ENCODE results near the gene DYTN.

DYTN gene

GRCh38 chr2:206728277-206729199 lies 10.3 kb upstream of the DYTN start:
- Histone ChIP-seq H3F3A (ENCODE audit: low read depth) (no peaks in the 10 kb centered on the region), H4K20me1 (ENCODE audit: insufficient read depth, low read length, poor library complexity, severe bottlenecking) (no peaks in the 10 kb centered on the region), H3K9me3 (ENCODE audit: insufficient read depth, low read depth, low read length) (no peaks in the 10 kb centered on the region), H3K4me2 (ENCODE audit: low read depth, low read length, poor library complexity, severe bottlenecking) (no peak overlapping the region), H3K9ac (ENCODE audit: low read depth, low read length, poor library complexity, severe bottlenecking) (no peak overlapping the region), H3K4me3 (ENCODE audit: low read length, poor library complexity, severe bottlenecking) (no peak overlapping the region), H3K79me2 (ENCODE audit: insufficient read depth, low read length) (no peaks in the 10 kb centered on the region), H3K4me1 (ENCODE audit: insufficient read depth, low read length, poor library complexity, severe bottlenecking) (no peaks in the 10 kb centered on the region), H3K36me3 (ENCODE audit: insufficient read depth, low read length) (no peaks in the 10 kb centered on the region), H3K9me2 (replicated peaks; ENCODE audit: low read depth, low read length) (no peaks in the 10 kb centered on the region), H2AFZ (ENCODE audit: low read length) (no peak overlapping the region), H3K27me3 (ENCODE audit: insufficient read depth, low read length, poor library complexity, severe bottlenecking) (no peaks in the 10 kb centered on the region)
- no peak for TF ChIP-seq EZH2phosphoT487 (IDR thresholded peaks at IDR 0.05; ENCODE audit: borderline replicate concordance)
- TF ChIP-seq, protein P1, sequence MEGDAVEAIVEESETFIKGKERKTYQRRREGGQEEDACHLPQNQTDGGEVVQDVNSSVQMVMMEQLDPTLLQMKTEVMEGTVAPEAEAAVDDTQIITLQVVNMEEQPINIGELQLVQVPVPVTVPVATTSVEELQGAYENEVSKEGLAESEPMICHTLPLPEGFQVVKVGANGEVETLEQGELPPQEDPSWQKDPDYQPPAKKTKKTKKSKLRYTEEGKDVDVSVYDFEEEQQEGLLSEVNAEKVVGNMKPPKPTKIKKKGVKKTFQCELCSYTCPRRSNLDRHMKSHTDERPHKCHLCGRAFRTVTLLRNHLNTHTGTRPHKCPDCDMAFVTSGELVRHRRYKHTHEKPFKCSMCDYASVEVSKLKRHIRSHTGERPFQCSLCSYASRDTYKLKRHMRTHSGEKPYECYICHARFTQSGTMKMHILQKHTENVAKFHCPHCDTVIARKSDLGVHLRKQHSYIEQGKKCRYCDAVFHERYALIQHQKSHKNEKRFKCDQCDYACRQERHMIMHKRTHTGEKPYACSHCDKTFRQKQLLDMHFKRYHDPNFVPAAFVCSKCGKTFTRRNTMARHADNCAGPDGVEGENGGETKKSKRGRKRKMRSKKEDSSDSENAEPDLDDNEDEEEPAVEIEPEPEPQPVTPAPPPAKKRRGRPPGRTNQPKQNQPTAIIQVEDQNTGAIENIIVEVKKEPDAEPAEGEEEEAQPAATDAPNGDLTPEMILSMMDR (conservative IDR thresholded peaks at IDR 0.05; ENCODE audit: low read length): no peak

DNA sequence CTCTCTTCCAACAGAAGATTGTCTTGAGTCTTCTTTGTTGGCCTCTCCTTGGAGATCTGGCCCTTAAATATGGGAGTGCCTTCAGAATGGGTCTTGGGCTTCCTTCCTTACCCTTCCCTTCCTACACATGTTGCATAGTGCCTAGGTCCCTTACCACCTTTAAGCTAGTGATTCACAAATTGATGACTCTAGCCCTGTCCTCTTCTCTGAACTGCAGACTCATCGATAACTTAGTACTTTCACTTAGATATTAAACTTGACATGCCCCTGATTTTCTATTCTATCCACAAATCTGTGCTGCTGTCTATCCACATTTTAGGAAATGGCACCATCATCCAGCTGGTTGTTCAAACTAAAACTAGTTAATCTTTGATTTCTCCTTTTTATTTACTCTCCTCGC lies 9.1 kb upstream of the DYTN start:
- no peaks in the 10 kb centered on the region for H3K79me2 ChIP-seq (ENCODE audit: insufficient read depth, low read length)
- no peak overlapping the region for H3K9ac ChIP-seq (ENCODE audit: low read depth, low read length, poor library complexity, severe bottlenecking)
- no peaks in the 10 kb centered on the region for H4K20me1 ChIP-seq (ENCODE audit: insufficient read depth, low read length, poor library complexity, severe bottlenecking)
- H3K9me3 ChIP-seq (ENCODE audit: insufficient read depth, low read depth, low read length): no peaks in the 10 kb centered on the region
- no peaks in the 10 kb centered on the region for H3K4me1 ChIP-seq (ENCODE audit: insufficient read depth, low read length, poor library complexity, severe bottlenecking)
- no peaks in the 10 kb centered on the region for H3K36me3 ChIP-seq (ENCODE audit: insufficient read depth, low read length)
- no peaks in the 10 kb centered on the region for H3F3A ChIP-seq (ENCODE audit: low read depth)
- H3K27me3 ChIP-seq (ENCODE audit: insufficient read depth, low read length, poor library complexity, severe bottlenecking): no peaks in the 10 kb centered on the region
- H3K4me3 ChIP-seq (ENCODE audit: low read length, poor library complexity, severe bottlenecking): no peak overlapping the region
- no peak overlapping the region for H3K4me2 ChIP-seq (ENCODE audit: low read depth, low read length, poor library complexity, severe bottlenecking)
- H3K9me2 ChIP-seq (replicated peaks; ENCODE audit: low read depth, low read length): no peaks in the 10 kb centered on the region
- no peak overlapping the region for H2AFZ ChIP-seq (ENCODE audit: low read length)
- TF ChIP-seq EZH2phosphoT487 (IDR thresholded peaks at IDR 0.05; ENCODE audit: borderline replicate concordance): no peak
- TF ChIP-seq, protein P1 (conservative IDR thresholded peaks at IDR 0.05; ENCODE audit: low read length): no peak

- Histone ChIP-seq H4K20me1 (ENCODE audit: insufficient read depth, low read length, poor library complexity, severe bottlenecking) (no peaks in the 10 kb centered on the region), H3F3A (ENCODE audit: low read depth) (no peaks in the 10 kb centered on the region), H3K36me3 (ENCODE audit: insufficient read depth, low read length) (no peaks in the 10 kb centered on the region), H3K4me3 (ENCODE audit: low read length, poor library complexity, severe bottlenecking) (no peak overlapping the region), H3K79me2 (ENCODE audit: insufficient read depth, low read length) (no peaks in the 10 kb centered on the region), H3K4me2 (ENCODE audit: low read depth, low read length, poor library complexity, severe bottlenecking) (no peak overlapping the region), H3K9me3 (ENCODE audit: insufficient read depth, low read depth, low read length) (no peaks in the 10 kb centered on the region), H3K9me2 (replicated peaks; ENCODE audit: low read depth, low read length) (no peaks in the 10 kb centered on the region), H3K9ac (ENCODE audit: low read depth, low read length, poor library complexity, severe bottlenecking) (no peak overlapping the region), H3K4me1 (ENCODE audit: insufficient read depth, low read length, poor library complexity, severe bottlenecking) (no peaks in the 10 kb centered on the region), H3K27me3 (ENCODE audit: insufficient read depth, low read length, poor library complexity, severe bottlenecking) (no peaks in the 10 kb centered on the region), H2AFZ (ENCODE audit: low read length) (no peak overlapping the region)
- TF ChIP-seq, protein P1 (conservative IDR thresholded peaks at IDR 0.05; ENCODE audit: low read length): no peak
- TF ChIP-seq EZH2phosphoT487 (IDR thresholded peaks at IDR 0.05; ENCODE audit: borderline replicate concordance): no peak
Observed at GRCh38 chr2:206723288-206723687, 5.1 kb upstream of the DYTN start.

Measured in Loucy (cell line).